HG03045 (cell line): Measurements from ENCODE around the gene ASAP2.

ENCODE experiments used
- ATAC-seq: cut with Tn5 transposase; IDR thresholded peaks from one replicate; pipeline ENCODE4 v1.9.1; 2021; ENCODE audit warnings: mild to moderate bottlenecking, moderate library complexity; ENCODE audit not compliant: unreplicated experiment

ASAP2 gene

GRCh38 chr2:9374071-9374730, 167.6 kb downstream of the ASAP2 start:
- no peak for ATAC-seq

DNA sequence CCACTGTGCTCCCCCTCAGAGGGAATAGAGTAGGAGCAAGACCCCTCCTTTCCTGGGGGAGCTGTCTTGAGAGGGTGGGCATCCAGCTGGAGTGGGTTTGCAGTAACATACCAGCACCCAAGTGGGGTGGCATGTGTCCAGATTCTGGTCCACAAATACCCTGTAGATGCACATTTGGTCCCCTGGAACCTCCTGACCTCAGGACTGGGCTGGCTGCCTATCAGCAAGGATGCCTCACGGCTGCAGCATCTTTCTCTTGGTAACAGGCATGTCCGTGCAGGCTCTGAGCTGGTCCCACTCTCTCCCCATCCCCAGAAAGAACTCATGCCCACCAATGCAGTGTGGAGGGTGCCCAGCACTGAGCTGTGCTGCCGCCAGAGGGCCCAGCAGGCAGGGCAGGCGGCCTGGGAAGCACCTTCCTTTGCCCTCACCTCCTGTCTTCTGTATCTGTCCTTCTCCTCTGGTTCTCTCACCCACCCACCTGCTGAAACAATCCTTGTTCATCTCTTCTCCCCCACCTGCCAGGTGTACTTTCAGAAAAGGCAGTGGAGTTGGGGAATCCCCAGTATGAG, 169.3 kb downstream of the ASAP2 start:
- ATAC-seq, result no peak

- ATAC-seq, result no peak
Measured at GRCh38 chr2:9377461-9378097, 171.0 kb downstream of the ASAP2 start.

DNA sequence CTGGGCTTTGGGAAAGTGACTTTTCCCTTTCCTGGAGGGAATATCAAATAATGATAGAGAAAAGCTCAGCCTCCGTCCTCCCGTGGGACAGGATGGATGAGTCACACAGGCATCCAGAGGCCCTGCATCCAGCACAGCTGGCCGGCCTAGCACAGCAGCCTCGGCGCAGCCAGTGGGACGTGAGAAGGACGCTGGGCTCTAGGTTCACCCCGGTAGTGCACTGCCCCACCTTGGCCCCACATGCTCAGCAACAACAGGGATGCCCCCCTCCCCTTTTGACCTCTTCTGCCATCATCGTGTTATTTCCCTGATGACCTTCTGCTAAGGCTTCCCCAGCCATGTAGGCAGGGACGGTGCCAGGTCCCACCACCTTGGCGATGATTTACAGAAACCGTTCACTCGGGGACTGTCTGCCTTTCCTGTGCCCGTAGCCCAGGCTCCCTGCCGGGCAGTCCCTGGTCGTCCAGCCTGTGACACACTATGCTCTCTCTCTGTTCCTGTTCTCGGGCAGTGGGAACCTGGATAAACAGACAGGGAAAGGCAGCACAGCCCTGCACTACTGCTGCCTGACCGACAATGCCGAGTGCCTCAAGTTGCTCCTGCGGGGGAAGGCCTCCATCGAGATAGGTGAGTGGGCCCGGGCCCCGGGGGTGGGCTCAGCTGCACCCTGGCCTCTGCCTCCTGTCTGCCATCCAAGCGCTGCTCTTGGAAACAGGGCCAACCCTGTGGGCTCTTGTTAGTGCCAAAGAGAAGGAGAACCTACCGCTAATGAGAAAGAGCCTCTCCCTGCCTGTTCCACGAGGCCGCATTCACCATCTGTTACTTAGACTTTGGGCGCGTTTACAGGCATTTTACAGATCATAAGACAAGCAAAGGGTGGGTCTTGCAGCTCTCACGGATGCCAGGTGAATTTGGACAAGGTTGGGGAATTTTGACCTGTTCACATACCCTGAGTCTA, 172.1 kb downstream of the ASAP2 start:
- ATAC-seq, result no peak

DNA sequence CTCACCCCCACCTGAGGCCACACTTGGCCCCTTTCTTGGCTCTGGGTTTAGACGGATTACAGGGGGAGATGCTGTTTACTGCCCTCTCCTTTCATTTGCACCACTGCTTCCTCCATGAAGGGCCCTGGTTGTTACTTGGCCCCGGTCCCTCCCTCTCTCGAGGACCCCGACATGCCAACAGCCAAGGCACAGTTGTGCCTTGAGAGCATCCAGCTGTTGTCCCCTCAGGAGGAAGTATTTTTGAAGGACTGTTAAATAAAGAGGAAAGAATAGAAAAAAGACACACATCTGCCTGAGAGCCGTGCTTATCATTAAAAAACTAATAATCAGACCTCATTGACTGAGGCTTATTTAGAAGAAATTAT, 172.8 kb downstream of the ASAP2 start:
- ATAC-seq, result no peak

- ATAC-seq, result no peak
Measured at GRCh38 chr2:9380702-9381628, 174.4 kb downstream of the ASAP2 start.

DNA sequence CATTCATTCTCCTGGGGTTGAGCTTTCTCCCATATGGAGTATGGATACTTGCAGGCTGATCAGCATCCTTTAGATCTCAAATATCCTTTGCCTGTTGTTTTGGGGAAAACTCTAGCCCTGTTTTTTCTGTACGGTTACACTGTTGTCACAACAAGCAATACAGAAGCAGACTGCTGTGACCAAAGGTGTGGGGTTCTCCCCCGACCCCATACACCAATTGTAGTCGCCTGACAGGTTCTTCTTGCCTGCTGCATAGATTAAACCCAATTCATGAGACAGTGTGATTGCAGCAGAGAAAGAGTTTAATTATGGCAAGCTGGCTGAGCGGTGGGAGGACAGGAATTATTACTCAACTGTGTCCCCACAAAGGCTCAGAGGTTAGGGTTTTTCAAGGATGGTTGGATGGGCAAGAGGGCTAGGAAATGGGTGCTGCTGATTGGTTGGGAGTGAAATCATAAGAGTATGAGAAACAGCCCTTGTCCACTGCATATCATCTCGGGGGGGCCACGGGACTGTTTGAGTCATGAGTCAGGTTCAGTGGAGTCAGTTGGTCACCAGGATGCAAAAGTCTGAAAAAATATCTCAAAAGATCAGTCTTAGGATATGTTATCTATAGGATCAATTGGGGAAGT, 176.1 kb downstream of the ASAP2 start:
- no peak for ATAC-seq

GRCh38 chr2:9384521-9384920, 177.9 kb downstream of the ASAP2 start:
- ATAC-seq, result no peak

GRCh38 chr2:9385841-9386240, 179.2 kb downstream of the ASAP2 start:
- no peak for ATAC-seq

- ATAC-seq, result no peak
Measured at GRCh38 chr2:9388199-9388681, 181.6 kb downstream of the ASAP2 start.

DNA sequence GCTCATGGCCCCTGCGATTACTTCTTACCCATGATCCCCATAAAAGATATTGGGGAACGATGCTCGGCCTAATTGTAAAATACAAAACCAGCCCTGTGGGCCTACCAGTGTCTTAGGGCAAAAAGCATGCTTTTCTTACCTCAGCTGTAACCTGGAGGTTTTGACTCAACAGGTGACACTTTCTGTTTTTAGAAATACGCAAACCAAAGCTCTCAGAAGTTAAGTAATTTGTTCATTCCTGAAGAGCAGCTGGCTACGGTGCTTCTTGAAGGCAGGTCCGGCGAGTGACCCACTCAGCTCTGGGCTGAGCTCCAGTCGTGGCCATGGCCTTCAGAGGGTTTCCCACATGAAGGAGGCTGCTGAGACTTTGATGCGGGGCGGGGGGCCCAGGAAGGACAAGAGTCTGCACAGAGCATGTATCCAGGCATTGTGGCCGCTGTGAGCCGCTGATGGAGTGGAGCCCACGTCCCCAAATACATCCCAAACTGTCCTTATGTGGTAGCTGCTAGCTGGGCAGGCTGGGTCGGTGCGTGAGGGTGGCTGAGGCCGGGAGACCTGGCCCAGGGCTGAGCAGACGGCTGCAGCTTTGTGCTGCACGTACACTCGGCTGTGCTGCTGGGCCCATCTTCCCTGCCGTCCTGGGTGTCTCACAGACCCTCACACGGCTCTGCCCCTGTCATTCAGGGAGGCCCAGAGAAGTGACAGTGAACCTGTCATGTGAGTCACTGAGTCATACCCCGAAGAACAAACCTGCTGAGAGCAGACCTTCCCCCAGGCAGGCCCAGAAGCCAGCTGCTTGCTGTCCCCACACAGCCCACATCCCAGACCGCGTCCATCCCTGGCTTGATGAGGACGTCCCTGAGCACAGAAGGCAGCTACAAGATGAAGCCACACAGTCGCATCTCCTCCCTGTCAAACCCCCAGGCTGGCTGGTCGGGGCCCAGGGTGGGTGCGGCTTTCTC, 182.6 kb downstream of the ASAP2 start:
- no peak for ATAC-seq

GRCh38 chr2:9390151-9390850, 183.7 kb downstream of the ASAP2 start:
- no peak for ATAC-seq

- no peak for ATAC-seq
Measured at GRCh38 chr2:9390991-9391390, 184.4 kb downstream of the ASAP2 start.

- ATAC-seq, result no peak
Measured at GRCh38 chr2:9391961-9392720, 185.5 kb downstream of the ASAP2 start.

DNA sequence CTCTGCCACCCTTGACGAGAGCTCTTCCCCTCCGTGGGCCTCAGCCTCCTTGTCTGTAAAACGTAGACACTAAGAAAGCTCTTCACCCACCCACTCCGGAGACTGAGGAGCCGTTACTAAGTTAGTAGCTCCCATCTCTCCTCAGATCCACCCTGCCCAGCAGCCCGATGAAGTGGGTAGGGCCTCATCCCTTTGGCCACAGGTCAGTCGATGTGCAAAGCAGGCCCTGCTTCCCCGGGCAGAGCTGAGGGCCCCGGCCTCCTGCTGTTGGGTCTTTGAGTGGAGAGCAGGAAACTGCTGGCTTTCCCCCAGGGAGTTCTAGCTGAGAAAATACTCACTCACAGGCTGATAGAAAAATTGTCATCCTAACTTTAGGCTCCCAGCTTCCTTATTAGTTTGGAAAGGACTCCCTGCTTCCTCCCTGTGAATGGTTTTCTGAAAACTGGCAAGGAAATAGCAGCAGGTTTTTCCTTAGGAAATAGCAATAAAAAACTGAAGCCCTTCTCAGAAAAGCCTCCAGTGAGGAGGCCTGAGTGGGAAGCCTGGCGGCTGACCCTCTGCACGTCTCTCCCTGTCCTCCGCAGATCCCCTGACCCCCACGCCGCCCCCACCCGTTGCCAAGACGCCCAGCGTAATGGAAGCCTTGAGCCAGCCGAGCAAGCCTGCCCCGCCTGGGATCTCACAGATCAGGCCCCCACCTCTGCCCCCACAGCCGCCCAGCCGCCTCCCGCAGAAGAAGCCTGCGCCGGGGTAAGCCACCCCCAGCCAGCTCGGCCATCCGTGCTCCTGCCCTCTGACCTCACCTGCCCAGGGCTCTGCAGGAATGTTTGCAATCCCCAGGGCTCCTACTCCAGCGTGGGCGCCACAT, 186.5 kb downstream of the ASAP2 start:
- ATAC-seq, result no peak

DNA sequence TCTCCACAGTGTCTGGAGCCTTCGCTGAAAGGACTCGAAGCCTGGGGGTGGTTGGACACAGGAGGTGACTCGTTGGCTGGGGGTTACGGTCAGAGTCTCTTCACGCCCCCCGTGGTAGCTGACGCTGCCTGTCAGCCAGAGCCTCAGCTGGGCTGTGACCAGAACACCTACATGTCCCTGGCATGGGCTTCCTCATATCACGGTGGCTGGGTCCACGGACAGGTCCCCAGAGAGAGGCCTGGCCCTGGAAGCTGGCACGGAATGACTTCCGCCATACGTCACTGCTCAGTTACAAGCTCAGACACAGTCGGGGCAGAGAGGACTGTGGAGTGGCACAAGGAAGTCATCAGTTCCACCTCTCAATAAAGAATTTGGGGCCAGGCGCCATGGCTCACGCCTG, 188.2 kb downstream of the ASAP2 start:
- no peak for ATAC-seq
